BLaER1 (cell line): Measurements from ENCODE around the gene SLC30A3.
"Not testable (repeated sequence)": the region's sequence is repeated elsewhere in the genome, so short reads cannot be mapped to it uniquely, and the experiment has no call there.

Experiments used
- H3K27ac ChIP-seq: shearing (Covaris generic); formaldehyde crosslinking; 2 replicates; pipeline ENCODE4 v1.8.1; 2022
- H3K27me3 ChIP-seq: shearing (Covaris generic); formaldehyde crosslinking; 2 replicates; pipeline ENCODE4 v1.8.1; 2022
- H3K36me3 ChIP-seq: shearing (Covaris generic); formaldehyde crosslinking; 2 replicates; pipeline ENCODE4 v1.8.1; 2022
- H3K4me1 ChIP-seq: shearing (Covaris generic); formaldehyde crosslinking; 2 replicates; pipeline ENCODE4 v1.8.1; 2022
- H3K4me2 ChIP-seq: shearing (Covaris generic); formaldehyde crosslinking; 2 replicates; pipeline ENCODE4 v1.8.1; 2022
- H3K4me3 ChIP-seq: shearing (Covaris generic); formaldehyde crosslinking; 2 replicates; pipeline ENCODE4 v1.8.1; 2022
- H3K9ac ChIP-seq: shearing (Covaris generic); formaldehyde crosslinking; 2 replicates; pipeline ENCODE4 v1.8.1; 2022
- H3K9me3 ChIP-seq: shearing (Covaris generic); formaldehyde crosslinking; 2 replicates; pipeline ENCODE4 v1.8.1; 2022
- H4K20me1 ChIP-seq: shearing (Covaris generic); formaldehyde crosslinking; 2 replicates; pipeline ENCODE4 v1.8.1; 2022
- Cebpa-rat ChIP-seq: shearing (Covaris generic); IDR thresholded peaks from 2 replicates; pipeline ENCODE4 v1.8.1; 2022

Gene SLC30A3

GRCh38 chr2:27290549-27290948 is 27.7 kb upstream of the SLC30A3 start:
- Histone ChIP-seq H3K9ac (peak overlapping the region; percentile 63), H3K27ac (peak overlapping the region; percentile 87), H3K36me3 (no peaks in the 10 kb centered on the region), H3K4me3 (peak overlapping the region; percentile 30; the same call in 1 of the 2 replicates), H3K9me3 (no peaks in the 10 kb centered on the region), H3K4me1 (peaks cover 52% of the 10 kb centered on the region), H3K4me2 (peak overlapping the region; percentile 78), H4K20me1 (no peaks in the 10 kb centered on the region), H3K27me3 (no peaks in the 10 kb centered on the region)
- no peak for TF ChIP-seq Cebpa-rat

DNA sequence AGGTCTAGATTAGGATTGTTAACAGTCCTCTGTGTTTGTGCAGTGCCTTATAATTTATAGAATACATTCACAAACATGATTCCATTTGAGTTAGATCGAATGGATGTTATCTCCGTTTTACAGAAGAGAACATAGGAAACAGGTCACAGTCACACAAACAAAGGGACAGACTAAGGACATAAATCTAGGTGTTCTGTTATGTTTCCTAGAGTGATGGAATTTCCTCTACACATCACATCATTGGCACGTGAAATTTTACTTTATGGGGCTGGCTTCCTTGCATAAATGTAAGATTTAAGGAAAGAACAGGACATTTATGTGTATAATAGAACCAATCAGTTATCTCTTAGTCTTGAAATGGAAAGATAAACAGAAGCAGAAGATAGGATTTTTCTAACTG is 25.8 kb upstream of the SLC30A3 start:
- Histone ChIP-seq H3K9me3 (no peaks in the 10 kb centered on the region), H3K4me3 (no peak overlapping the region), H3K4me1 (peaks cover 47% of the 10 kb centered on the region), H3K9ac (no peak overlapping the region), H3K27me3 (no peaks in the 10 kb centered on the region), H4K20me1 (no peaks in the 10 kb centered on the region), H3K27ac (no peak overlapping the region), H3K36me3 (no peaks in the 10 kb centered on the region), H3K4me2 (peak overlapping the region; percentile 78; the same call in 1 of the 2 replicates)
- TF ChIP-seq Cebpa-rat = no peak

DNA sequence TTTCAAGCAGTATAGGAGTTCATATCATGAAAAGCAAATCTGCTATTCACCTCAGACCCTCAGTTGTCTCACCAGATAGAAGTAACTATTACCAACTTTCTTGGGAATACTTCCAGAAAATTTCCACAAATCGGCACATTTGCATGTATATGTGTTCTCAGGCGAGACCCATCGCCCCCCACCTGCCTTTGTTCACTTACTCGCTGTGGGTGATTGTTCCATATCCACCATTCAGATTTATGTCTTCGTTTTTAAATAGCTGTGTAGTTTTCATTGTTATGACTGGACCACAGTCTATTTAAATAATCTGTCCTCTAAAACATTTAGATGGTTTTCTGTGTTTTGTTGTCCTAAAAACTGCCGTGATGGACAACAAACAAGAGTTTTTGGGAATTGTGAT is 22.6 kb upstream of the SLC30A3 start:
- no peak overlapping the region for H3K9ac ChIP-seq
- H3K4me1 ChIP-seq = peaks cover 29% of the 10 kb centered on the region
- no peaks in the 10 kb centered on the region for H3K27me3 ChIP-seq
- no peak overlapping the region for H3K4me2 ChIP-seq
- no peak for TF ChIP-seq Cebpa-rat
- no peak overlapping the region for H3K4me3 ChIP-seq
- no peak overlapping the region for H3K27ac ChIP-seq
- H3K36me3 ChIP-seq = no peaks in the 10 kb centered on the region
- no peaks in the 10 kb centered on the region for H4K20me1 ChIP-seq
- H3K9me3 ChIP-seq = no peaks in the 10 kb centered on the region

GRCh38 chr2:27284996-27285395 is 22.1 kb upstream of the SLC30A3 start:
- Histone ChIP-seq H3K27me3 (no peaks in the 10 kb centered on the region), H3K9ac (no peak overlapping the region), H3K36me3 (no peaks in the 10 kb centered on the region), H3K27ac (no peak overlapping the region), H3K4me2 (no peak overlapping the region), H4K20me1 (no peaks in the 10 kb centered on the region), H3K4me3 (no peak overlapping the region), H3K4me1 (peaks cover 24% of the 10 kb centered on the region), H3K9me3 (no peaks in the 10 kb centered on the region)
- no peak for TF ChIP-seq Cebpa-rat

DNA sequence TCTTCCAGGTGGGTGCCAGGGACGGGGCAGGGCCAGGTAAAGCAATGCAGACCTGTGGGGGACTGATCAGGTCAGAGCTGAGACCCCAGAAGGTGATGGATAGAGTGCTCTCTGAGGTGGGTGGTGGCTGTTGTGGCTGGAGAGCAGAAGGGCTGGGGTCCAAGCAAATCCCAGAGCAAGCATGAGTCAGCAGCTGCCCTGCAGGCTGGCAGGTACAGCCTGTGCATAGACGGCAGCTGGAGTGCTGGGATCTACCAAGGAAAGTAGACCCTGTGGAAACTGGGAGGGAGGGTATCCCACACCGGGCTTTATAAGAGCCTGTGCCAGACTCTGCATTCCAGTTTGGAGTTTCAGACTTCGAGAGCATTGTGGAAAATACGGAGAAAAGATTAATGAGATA is 20.0 kb upstream of the SLC30A3 start:
- H3K4me3 ChIP-seq = no peak overlapping the region

GRCh38 chr2:27281855-27282559 is 19.2 kb upstream of the SLC30A3 start, which contains the start of gene TRIM54:
Gene TRIM54 (plus strand): TSS chr2:27282429. CDS start chr2:27282732, 303 bp downstream.
- no peaks in the 10 kb centered on the region for H3K27me3 ChIP-seq
- H4K20me1 ChIP-seq = no peaks in the 10 kb centered on the region
- peak within 1 kb of the TSS; percentile 63; the same call in 1 of the 2 replicates for H3K9ac ChIP-seq
- no peak for TF ChIP-seq Cebpa-rat
- no peaks in the 10 kb centered on the region for H3K36me3 ChIP-seq
- peak within 1 kb of the TSS; percentile 48 for H3K4me2 ChIP-seq
- no peak within 1 kb of the TSS for H3K27ac ChIP-seq
- H3K4me1 ChIP-seq = peaks cover 16% of the 10 kb centered on the region
- no peak within 1 kb of the TSS for H3K4me3 ChIP-seq
- no peaks in the 10 kb centered on the region for H3K9me3 ChIP-seq

More for the DNA sequence above, 20.0 kb upstream of the SLC30A3 start:
- Histone ChIP-seq H3K4me2 (no peak overlapping the region), H3K9me3 (no peaks in the 10 kb centered on the region), H3K4me1 (peaks cover 16% of the 10 kb centered on the region), H3K27me3 (no peaks in the 10 kb centered on the region), H3K27ac (no peak overlapping the region), H3K9ac (no peak overlapping the region), H3K36me3 (no peaks in the 10 kb centered on the region), H4K20me1 (no peaks in the 10 kb centered on the region)
- TF ChIP-seq Cebpa-rat = no peak

GRCh38 chr2:27281442-27281841 is 18.6 kb upstream of the SLC30A3 start:
- peak overlapping the region; percentile 63; the same call in 1 of the 2 replicates for H3K9ac ChIP-seq
- peaks cover 16% of the 10 kb centered on the region for H3K4me1 ChIP-seq
- no peaks in the 10 kb centered on the region for H4K20me1 ChIP-seq
- no peaks in the 10 kb centered on the region for H3K9me3 ChIP-seq
- H3K4me3 ChIP-seq = no peak overlapping the region
- H3K27me3 ChIP-seq = no peaks in the 10 kb centered on the region
- H3K4me2 ChIP-seq = no peak overlapping the region
- no peaks in the 10 kb centered on the region for H3K36me3 ChIP-seq
- H3K27ac ChIP-seq = no peak overlapping the region
- TF ChIP-seq Cebpa-rat = no peak

GRCh38 chr2:27280826-27281225 is 18.0 kb upstream of the SLC30A3 start:
- no peak for TF ChIP-seq Cebpa-rat
- H4K20me1 ChIP-seq = no peaks in the 10 kb centered on the region
- H3K4me3 ChIP-seq = no peak overlapping the region
- no peak overlapping the region for H3K4me2 ChIP-seq
- no peaks in the 10 kb centered on the region for H3K9me3 ChIP-seq
- peaks cover 16% of the 10 kb centered on the region for H3K4me1 ChIP-seq
- no peak overlapping the region for H3K9ac ChIP-seq
- H3K27ac ChIP-seq = no peak overlapping the region
- H3K36me3 ChIP-seq = no peaks in the 10 kb centered on the region
- no peaks in the 10 kb centered on the region for H3K27me3 ChIP-seq

DNA sequence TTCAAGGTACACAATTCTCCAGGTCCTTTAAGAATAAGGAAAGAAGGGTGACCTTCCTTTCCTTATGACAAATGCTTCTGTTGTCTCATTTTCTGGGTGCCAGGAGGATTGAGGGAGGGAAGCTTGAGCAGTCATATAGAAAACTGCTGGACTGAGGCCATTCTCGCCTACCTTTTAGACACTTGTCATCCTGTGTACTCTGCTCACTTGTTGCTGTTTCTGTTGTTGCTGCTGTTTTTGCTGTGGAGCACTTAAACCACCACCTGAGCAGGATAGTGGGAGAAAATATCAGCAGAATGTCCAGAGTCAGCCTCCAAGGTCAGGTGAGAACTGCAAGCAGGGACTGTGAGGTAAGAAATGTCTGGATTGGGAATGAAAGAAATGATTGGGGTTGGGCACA is 15.2 kb upstream of the SLC30A3 start:
- H3K27ac ChIP-seq = no peak overlapping the region
- no peaks in the 10 kb centered on the region for H3K27me3 ChIP-seq
- no peaks in the 10 kb centered on the region for H4K20me1 ChIP-seq
- peaks cover 16% of the 10 kb centered on the region for H3K4me1 ChIP-seq
- no peak overlapping the region for H3K9ac ChIP-seq
- no peaks in the 10 kb centered on the region for H3K9me3 ChIP-seq
- H3K4me3 ChIP-seq = no peak overlapping the region
- no peak overlapping the region for H3K4me2 ChIP-seq
- no peaks in the 10 kb centered on the region for H3K36me3 ChIP-seq
- no peak for TF ChIP-seq Cebpa-rat

- H3K36me3 ChIP-seq = no peaks in the 10 kb centered on the region
- TF ChIP-seq Cebpa-rat = no peak
- H3K4me2 ChIP-seq = no peak within 1 kb of the TSS
- peaks cover 6% of the 10 kb centered on the region; the same call in 1 of the 2 replicates for H3K4me1 ChIP-seq
- no peak within 1 kb of the TSS for H3K9ac ChIP-seq
- H3K27ac ChIP-seq = no peak within 1 kb of the TSS
- H3K4me3 ChIP-seq = no peak within 1 kb of the TSS
- no peaks in the 10 kb centered on the region; the same call in 1 of the 2 replicates for H3K27me3 ChIP-seq
- no peaks in the 10 kb centered on the region for H4K20me1 ChIP-seq
- H3K9me3 ChIP-seq = no peaks in the 10 kb centered on the region
Observed at GRCh38 chr2:27275211-27276150, 12.6 kb upstream of the SLC30A3 start, which contains the start of gene DNAJC5G. Gene DNAJC5G (plus strand): TSS chr2:27275433. CDS start chr2:27276729, 1,296 bp downstream.

DNA sequence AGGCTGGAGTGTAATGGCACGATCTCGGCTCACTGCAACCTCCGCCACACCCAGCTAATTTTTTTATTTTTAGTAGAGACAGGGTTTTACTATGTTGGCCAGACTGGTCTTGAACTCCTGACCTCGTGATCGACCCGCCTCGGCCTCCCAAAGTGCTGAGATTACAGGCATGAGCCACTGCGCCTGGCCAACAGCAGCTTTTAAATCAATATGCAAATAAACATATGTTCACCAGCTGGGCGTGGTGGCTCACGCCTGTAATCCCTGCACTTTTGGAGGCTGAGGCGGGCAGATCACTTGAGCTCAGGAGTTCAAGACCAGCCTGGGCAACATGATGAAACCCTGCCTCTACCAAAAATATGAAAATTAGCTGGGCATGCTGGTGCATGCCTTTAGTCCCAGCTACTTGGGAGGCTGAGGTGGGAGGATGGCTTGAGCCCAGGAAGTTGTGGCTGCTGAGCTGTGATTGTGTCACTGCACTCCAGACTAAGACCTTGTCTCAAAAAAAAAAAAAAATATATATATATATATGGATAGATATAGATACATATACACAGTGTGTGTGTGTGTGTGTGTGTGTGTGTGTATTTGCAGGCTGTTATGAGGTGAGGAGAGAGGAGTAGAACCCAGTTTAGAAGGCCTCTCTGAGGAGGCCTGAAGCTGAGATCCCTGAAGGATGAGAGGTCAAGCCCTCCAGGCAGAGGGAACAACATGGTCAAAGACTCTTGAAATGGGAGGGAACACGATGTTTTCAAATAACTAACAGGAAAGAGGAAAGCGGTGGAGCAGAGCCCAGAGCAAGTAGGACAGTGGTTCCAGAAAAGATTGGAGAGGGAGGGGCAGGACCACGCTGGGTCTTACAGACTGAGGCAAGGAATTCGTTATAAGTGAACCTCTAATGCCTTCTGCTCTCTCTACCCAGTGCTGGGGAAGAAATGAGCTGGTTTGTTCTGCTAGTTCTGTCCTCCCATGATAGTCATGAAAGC is 10.0 kb upstream of the SLC30A3 start:
- H3K4me2 ChIP-seq, H3K9ac ChIP-seq, H3K27me3 ChIP-seq: not testable (repeated sequence)

More for the DNA sequence above, 10.0 kb upstream of the SLC30A3 start:
- not testable (repeated sequence) for H4K20me1 ChIP-seq, H3K9me3 ChIP-seq, H3K4me1 ChIP-seq, H3K27ac ChIP-seq, H3K36me3 ChIP-seq, H3K4me3 ChIP-seq
